Measurements from ENCODE around the gene RNF151.

DNA sequence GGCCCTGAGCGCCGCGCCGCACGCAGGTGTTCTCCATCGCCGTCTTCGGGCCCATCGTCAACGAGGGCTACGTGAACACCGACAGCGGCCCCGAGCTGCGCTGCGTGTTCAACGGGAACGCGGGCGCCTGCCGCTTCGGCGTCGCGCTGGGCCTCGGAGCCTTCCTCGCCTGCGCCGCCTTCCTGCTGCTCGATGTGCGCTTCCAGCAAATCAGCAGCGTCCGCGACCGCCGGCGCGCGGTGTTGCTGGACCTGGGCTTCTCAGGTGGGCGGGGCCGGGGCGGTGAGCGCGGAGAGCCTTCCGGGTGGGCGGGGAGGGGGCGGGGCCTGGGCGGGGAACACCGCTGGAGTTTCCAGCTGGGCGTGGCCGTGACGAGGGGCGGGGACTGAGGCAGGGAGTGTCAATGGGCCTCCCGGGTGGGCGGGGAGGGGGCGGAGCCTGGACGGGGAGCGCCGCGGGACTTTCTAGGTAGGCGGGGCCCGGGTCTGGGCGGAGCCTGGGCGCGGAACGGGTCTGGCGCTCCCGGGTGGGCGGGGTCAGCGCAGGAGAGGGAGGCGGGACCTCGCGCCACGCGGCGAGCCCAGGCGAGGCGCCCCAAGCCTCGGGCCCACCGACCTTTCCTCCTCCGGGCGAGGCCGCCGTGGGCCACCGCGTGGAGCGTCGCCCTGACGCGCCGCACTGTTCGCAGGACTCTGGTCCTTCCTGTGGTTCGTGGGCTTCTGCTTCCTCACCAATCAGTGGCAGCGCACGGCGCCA is 25.5 kb downstream of the RNF151 start:
- TF ChIP-seq, protein P1, sequence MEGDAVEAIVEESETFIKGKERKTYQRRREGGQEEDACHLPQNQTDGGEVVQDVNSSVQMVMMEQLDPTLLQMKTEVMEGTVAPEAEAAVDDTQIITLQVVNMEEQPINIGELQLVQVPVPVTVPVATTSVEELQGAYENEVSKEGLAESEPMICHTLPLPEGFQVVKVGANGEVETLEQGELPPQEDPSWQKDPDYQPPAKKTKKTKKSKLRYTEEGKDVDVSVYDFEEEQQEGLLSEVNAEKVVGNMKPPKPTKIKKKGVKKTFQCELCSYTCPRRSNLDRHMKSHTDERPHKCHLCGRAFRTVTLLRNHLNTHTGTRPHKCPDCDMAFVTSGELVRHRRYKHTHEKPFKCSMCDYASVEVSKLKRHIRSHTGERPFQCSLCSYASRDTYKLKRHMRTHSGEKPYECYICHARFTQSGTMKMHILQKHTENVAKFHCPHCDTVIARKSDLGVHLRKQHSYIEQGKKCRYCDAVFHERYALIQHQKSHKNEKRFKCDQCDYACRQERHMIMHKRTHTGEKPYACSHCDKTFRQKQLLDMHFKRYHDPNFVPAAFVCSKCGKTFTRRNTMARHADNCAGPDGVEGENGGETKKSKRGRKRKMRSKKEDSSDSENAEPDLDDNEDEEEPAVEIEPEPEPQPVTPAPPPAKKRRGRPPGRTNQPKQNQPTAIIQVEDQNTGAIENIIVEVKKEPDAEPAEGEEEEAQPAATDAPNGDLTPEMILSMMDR (IDR thresholded peaks at IDR 0.05) = no peak
- TF ChIP-seq POLR2A (IDR thresholded peaks at IDR 0.05) = no peak

All from heart left ventricle (tissue), 13 donors.